Adrenal gland (tissue), 12 donors: ENCODE results near the gene EFCAB8. TPM values are rescaled to one million over a fixed set of nuclear protein-coding genes. Genes with fewer than 3 reads are reported as not detected.

Experiments
- DNase-seq, 7 donors: peaks; one replicate each; pipeline ENCODE4 v3.0.0-alpha.2; 2019 to 2020
- H3K27ac ChIP-seq, 5 donors: fragments of 200-600 bp; sonication (generic) in 4 of 5; 1 replicate in 3 of 5; 2 replicates in 2 of 5; pipeline versions ENCODE4 v1.5.1 to v1.8.0; 2016 to 2020; ENCODE audit warnings: mild to moderate bottlenecking in 1 of 5
- H3K27me3 ChIP-seq: fragments of 200-600 bp; 2 replicates; pipeline ENCODE4 v1.8.0; 2021
- H3K36me3 ChIP-seq, 2 donors: fragments of 200-600 bp; replicated peaks in 1 of 2; 1 replicate in 1 of 2; 2 replicates in 1 of 2; pipeline versions ENCODE4 v1.5.1 to v1.8.0; 2018 to 2022
- H3K4me1 ChIP-seq, 2 donors: fragments of 200-600 bp; replicated peaks in 1 of 2; 1 replicate in 1 of 2; 2 replicates in 1 of 2; pipeline versions ENCODE4 v1.5.1 to v1.8.0; 2018 to 2021
- H3K4me3 ChIP-seq, 4 donors: fragments of 200-600 bp; sonication (generic) in 3 of 4; one replicate each; pipeline ENCODE4 v1.5.1; 2016 to 2018
- H3K9me3 ChIP-seq, 3 donors: fragments of 200-600 bp; sonication (generic) in 1 of 3; replicated peaks in 1 of 3; 1 replicate in 2 of 3; 2 replicates in 1 of 3; pipeline versions ENCODE4 v1.5.1 to v1.8.0; 2016 to 2021
- POLR2A ChIP-seq, 2 donors: fragments of 450-650 bp; IDR thresholded peaks; one replicate each; pipeline ENCODE4 v1.6.1; 2017; ENCODE audit warnings: antibody characterized with exemption in 2 of 2, mild to moderate bottlenecking in 2 of 2, moderate library complexity in 1 of 2
- WGBS, 4 donors: extraction: QIAGEN DNeasy Blood & Tissue Kit in 2 of 4; methylation state at CpG; one replicate each; pipeline versions ENCODE4 v1.1.5 to v1.1.7; 2013 to 2017; 5-methylcytosine and 5-hydroxymethylcytosine counted together
- intact Hi-C, 2 donors: fragments of 100-400 bp; cut with DNase I; formaldehyde crosslinking; loops; one replicate each; pipeline versions ENCODE4 v1.14.1 to v1.15.0; 2022 to 2023
- polyA plus RNA-seq, 3 donors: library from polyadenylated mRNA; stranded (reverse); fragments of 200-250 nt in 2 of 3; fragments of 350-450 nt in 1 of 3; fragmentation: Illumina TruSeq in 1 of 3; extraction: RNeasy Lipid Tissue Mini Kit (QIAGEN cat#74804) in 1 of 3; gene quantifications; one replicate each; pipeline ENCODE4 v1.2.3, GENCODE V29; 2013 to 2014
- total RNA-seq, 9 donors: library from RNA; depleted of rRNA in 4 of 9; stranded (reverse); fragments of >200 nt in 4 of 9; fragments of 120-200 nt in 1 of 9; fragmentation: NEBNext Ultra II Directional in 1 of 9; extraction: Animal tissue kit (Norgen Biotek cat#: 25700) in 1 of 9; gene quantifications; one replicate each; pipeline versions ENCODE4 v1.1.0 to v1.2.4, GENCODE V29; 2013 to 2023
- TF ChIP-seq, protein P1 (sequence below), 6 experiments: fragments of 450-650 bp in 4 of 6; fragments of 200-600 bp in 2 of 6; sonication (generic) in 1 of 6; IDR thresholded peaks; 1 replicate in 5 of 6; 2 replicates in 1 of 6; pipeline versions ENCODE4 v1.5.1 to v1.8.0; 2016 to 2021; ENCODE audit warnings: antibody characterized with exemption in 6 of 6, mild to moderate bottlenecking in 2 of 6, moderate library complexity in 1 of 6
- donor health status: healthy with polysubstance abuse.
- donor health status: Bipolar disorder and iron deficiency.
- donor health status: DM: yes; HTN: yes; CAD: no.
- donor health status: DM: no; HTN: no; CAD: no.
- donor health status: DM: no; HTN: no; CAD: no.
- donor health status: DM: yes; HTN: yes; CAD: no.

Gene EFCAB8
- total and polyA plus RNA-seq, 12 donors, result 0.03 to 0.40 (median 0.06) TPM; not detected in 8

DNA sequence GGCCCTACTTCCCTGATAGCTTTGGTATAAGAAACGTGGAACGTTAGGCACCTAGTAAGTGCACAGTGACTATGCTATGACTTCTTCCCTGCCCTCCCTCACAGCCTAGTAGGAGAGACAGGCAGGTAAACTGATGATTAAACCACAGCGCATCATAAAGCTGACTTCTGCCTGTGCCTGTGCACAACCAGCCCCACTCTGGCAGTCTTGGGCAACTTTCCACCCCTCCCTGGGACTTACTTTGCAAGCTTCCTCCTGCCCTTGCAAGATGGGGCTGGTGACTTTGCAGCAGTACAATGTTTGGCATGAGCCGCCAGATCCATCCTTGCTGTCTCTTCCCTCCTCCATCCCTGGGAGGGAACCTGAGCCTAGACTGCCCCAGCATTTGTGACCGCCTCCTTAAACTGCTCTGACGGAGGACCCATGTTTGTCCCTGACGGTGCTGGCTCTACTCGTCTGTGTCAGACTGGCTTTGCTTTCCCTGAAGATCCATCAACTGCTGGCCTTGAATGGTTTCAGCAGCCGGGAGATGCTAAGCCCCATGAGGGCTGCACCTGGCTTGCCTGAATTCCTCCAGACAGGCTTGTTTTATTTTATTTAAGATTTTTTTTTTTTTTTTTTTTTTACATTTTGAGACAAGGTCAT lies 36.1 kb downstream of the EFCAB8 start:
- Histone ChIP-seq H3K36me3 (no peaks in the 10 kb centered on the region), H3K4me1 (no peaks in the 10 kb centered on the region), H3K27me3 (no peaks in the 10 kb centered on the region), H3K4me3 (no peak overlapping the region), H3K27ac (no peak overlapping the region), H3K9me3 (no peaks in the 10 kb centered on the region)
- intact Hi-C loops, result loop anchor here (10.0 kb wide), 2 partner anchors 100 to 220 kb away; partner anchors contain the start of gene C20orf203 (in 1 of the 2)
- no peak for DNase-seq
- 61 to 73% (median 71%) methylated on average over 6 to 9 of the region's 9 CpGs for WGBS, 4 donors
- TF ChIP-seq, protein P1, sequence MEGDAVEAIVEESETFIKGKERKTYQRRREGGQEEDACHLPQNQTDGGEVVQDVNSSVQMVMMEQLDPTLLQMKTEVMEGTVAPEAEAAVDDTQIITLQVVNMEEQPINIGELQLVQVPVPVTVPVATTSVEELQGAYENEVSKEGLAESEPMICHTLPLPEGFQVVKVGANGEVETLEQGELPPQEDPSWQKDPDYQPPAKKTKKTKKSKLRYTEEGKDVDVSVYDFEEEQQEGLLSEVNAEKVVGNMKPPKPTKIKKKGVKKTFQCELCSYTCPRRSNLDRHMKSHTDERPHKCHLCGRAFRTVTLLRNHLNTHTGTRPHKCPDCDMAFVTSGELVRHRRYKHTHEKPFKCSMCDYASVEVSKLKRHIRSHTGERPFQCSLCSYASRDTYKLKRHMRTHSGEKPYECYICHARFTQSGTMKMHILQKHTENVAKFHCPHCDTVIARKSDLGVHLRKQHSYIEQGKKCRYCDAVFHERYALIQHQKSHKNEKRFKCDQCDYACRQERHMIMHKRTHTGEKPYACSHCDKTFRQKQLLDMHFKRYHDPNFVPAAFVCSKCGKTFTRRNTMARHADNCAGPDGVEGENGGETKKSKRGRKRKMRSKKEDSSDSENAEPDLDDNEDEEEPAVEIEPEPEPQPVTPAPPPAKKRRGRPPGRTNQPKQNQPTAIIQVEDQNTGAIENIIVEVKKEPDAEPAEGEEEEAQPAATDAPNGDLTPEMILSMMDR (IDR thresholded peaks at IDR 0.05), result no peak
- no peak for TF ChIP-seq POLR2A (IDR thresholded peaks at IDR 0.05)

DNA sequence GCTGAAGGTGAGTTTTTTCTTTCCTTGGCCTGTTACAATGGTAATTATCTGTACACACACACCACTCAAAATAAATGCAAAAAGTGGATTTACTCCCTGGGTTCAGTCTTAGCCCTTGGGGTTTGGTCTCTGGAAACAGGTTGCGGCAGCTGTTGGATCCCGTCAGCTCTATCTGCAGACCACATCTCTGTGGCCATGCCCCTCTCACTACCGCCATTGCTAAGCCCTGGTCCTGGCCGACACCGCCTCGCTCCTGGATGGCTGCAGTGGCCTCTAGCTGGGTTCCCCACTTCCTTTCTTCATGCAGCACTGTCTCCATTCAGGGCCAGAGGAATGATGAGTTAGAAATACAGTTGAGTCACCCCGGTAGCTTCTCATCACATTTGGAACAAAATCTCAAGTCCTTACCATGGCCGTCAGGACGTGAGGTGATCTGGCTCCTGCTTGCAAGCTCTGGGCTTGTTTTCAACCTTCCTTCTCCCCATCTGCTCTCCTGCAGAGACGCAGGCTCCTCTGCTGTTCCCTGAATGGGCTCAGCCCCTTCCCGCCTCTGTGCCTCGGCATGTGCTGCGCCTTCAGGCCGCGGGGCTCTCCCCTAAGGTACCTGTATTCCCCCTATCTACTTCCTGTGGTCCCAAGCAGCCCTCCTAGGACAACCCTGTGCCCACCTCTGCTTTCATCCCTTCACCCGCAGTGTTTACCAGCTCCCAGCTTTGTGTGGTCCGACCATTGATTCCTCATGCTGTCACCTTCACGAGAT lies 38.0 kb downstream of the EFCAB8 start:
- WGBS, 4 donors, result 90 to 93% (median 91%) methylated on average over 18 of the region's 18 CpGs
- TF ChIP-seq, protein P1 (IDR thresholded peaks at IDR 0.05), result no peak
- TF ChIP-seq POLR2A (IDR thresholded peaks at IDR 0.05), result no peak
- no peaks in the 10 kb centered on the region for H3K9me3 ChIP-seq
- DNase-seq, result no peak
- H3K4me3 ChIP-seq, result no peak overlapping the region
- H3K36me3 ChIP-seq, result no peaks in the 10 kb centered on the region
- intact Hi-C loops, result loop anchor here (10.0 kb wide), 2 partner anchors 102 to 222 kb away; partner anchors contain the start of gene C20orf203 (in 1 of the 2)
- no peak overlapping the region for H3K27ac ChIP-seq
- H3K27me3 ChIP-seq, result no peaks in the 10 kb centered on the region
- H3K4me1 ChIP-seq, result no peaks in the 10 kb centered on the region

DNA sequence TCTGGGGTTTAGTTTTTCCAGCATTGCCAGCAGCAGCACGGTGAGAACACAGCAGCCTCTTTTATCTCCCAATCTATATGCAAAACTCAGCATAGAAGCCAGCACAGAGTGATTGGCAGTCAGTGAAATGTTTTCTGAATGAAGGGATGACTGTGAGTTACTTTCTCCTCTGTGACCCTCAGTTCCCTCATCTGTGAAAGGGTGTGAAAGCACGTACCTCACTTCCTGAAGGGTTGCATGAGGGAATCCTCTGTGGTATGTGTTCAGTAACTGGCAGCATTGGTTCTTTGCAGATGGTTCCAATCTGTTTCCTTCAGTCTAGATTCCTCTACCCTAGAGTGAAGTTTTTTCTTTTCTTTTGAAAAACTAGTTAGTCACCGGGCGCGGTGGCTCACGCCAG lies 40.0 kb downstream of the EFCAB8 start:
- H3K36me3 ChIP-seq, result no peaks in the 10 kb centered on the region
- TF ChIP-seq, protein P1 (IDR thresholded peaks at IDR 0.05), result no peak
- no peak for TF ChIP-seq POLR2A (IDR thresholded peaks at IDR 0.05)
- no peaks in the 10 kb centered on the region for H3K27me3 ChIP-seq
- no peaks in the 10 kb centered on the region for H3K9me3 ChIP-seq
- no peak for DNase-seq
- no peaks in the 10 kb centered on the region for H3K4me1 ChIP-seq
- intact Hi-C loops, result loop anchor here (10.0 kb wide), 2 partner anchors 104 to 224 kb away; partner anchors contain the start of gene C20orf203 (in 1 of the 2)
- no peak overlapping the region for H3K4me3 ChIP-seq
- WGBS, 4 donors, result 65 to 72% (median 69%) methylated on average over 6 of the region's 6 CpGs
- no peak overlapping the region for H3K27ac ChIP-seq
